ENCODE results near the gene PCBP2. TPM values are rescaled to one million over a fixed set of nuclear protein-coding genes. Genes with fewer than 3 reads are reported as not detected.

PCBP2 gene
- total RNA-seq, 1 experiment from 2014 or later = 856 TPM

DNA sequence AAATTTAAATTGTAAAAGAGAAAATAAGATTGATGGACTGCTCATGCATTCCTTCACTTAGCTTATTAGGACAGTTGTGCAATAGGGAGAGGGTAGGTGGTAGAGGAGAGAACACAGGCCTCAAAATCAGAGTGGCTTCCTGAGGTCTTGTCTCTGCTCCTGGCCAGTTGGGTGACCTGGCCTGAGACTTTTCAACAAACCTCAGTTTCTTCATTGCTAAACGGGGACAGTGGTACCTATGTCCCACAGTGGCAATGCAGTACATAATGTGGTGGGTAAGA is 44.8 kb downstream of the PCBP2 start:
- ChIA-PET POLR2A (no interaction called here), RAD21 (ENCODE audit: low non-redundant PET in 1 of 2, low total read pairs in 2 of 2, uncharacterized antibody in 2 of 2, unreplicated experiment in 2 of 2) (no interaction called here), CTCF (no interaction called here)
- DNase-seq (ENCODE audit: low read depth, low spot score) (no peak), ATAC-seq (no peak)
- no TSS peak for BruUV-seq (replicated peaks)
- Histone ChIP-seq H3K27me3 (ENCODE audit: insufficient read depth, low read length) (no peaks in the 10 kb centered on the region), H3K9me2 (ENCODE audit: insufficient read depth) (no peaks in the 10 kb centered on the region), H4K20me1 (ENCODE audit: insufficient read depth) (no peaks in the 10 kb centered on the region), H3K79me2 (ENCODE audit: insufficient read depth, low read length) (peaks cover 3% of the 10 kb centered on the region; the same call in 1 of the 2 replicates), H3K4me2 (ENCODE audit: low read length) (no peak overlapping the region), H3K9me3 (ENCODE audit: control insufficient read depth in 1 of 2, insufficient read depth in 1 of 2, low read depth in 1 of 2, low read length in 2 of 2) (no peaks in the 10 kb centered on the region), H3K4me3 (replicated peaks in 1 of 2; ENCODE audit: low read depth in 1 of 2, low read length in 2 of 2) (no peak overlapping the region), H3K27ac (ENCODE audit: low read depth, low read length) (no peak overlapping the region), H3K9ac (ENCODE audit: low read length) (no peak overlapping the region), H2AFZ (ENCODE audit: low read depth, low read length, poor library complexity, severe bottlenecking) (no peak overlapping the region), H3K4me1 (ENCODE audit: control insufficient read depth in 1 of 2, insufficient read depth in 2 of 2, low read length in 2 of 2) (peaks cover 18 to 53% of the 10 kb centered on the region in 2 experiments), H3K36me3 (ENCODE audit: control insufficient read depth in 1 of 2, insufficient read depth in 2 of 2, low read length in 2 of 2) (no peaks in the 10 kb centered on the region)
- intact Hi-C loops (cut with micrococcal nuclease) = no loop called here
- TF ChIP-seq EZH2phosphoT487 (IDR thresholded peaks at IDR 0.05; ENCODE audit: borderline replicate concordance) = no peak
- no peak for TF ChIP-seq SP1 (IDR thresholded peaks at IDR 0.05; ENCODE audit: low read depth)
- TF ChIP-seq, protein P1, sequence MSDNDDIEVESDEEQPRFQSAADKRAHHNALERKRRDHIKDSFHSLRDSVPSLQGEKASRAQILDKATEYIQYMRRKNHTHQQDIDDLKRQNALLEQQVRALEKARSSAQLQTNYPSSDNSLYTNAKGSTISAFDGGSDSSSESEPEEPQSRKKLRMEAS (IDR thresholded peaks at IDR 0.05) = no peak
- TF ChIP-seq CEBPB (IDR thresholded peaks at IDR 0.05; ENCODE audit: low read depth) = no peak
- TF ChIP-seq YY1 (IDR thresholded peaks at IDR 0.05; ENCODE audit: extremely low read depth, insufficient replicate concordance, low read depth, low read length) = no peak

DNA sequence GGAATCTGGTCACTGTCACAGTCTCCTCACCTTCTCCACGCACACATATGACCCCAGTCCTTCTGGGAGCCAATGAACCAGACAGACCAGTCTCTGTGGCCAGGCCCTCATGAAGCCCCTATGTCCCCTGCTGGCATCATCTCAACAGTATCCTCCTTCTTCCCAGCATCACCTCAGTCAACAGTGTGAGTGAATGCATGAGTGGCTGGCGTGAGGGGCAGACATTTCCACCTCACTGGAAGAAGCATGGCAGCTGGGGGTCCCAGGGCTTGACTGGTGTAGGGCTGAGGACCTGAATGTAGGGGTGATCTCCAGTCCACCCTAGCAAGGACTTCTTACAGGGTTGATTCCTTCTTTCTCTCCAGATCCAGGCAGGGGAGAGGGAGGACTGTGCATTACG is 45.6 kb downstream of the PCBP2 start:
- no peak overlapping the region for H2AFZ ChIP-seq (ENCODE audit: low read depth, low read length, poor library complexity, severe bottlenecking)
- POLR2A ChIA-PET = interaction anchor here (0.8 kb wide), 1 partner anchor 176 kb away, joined by 3 read pairs; the partner anchor contains the start of gene AAAS
- H4K20me1 ChIP-seq (ENCODE audit: insufficient read depth) = no peaks in the 10 kb centered on the region
- ATAC-seq (no peak), DNase-seq (ENCODE audit: low read depth, low spot score) (no peak)
- no peaks in the 10 kb centered on the region for H3K9me3 ChIP-seq (ENCODE audit: control insufficient read depth in 1 of 2, insufficient read depth in 1 of 2, low read depth in 1 of 2, low read length in 2 of 2)
- intact Hi-C loops (cut with micrococcal nuclease) = no loop called here
- H3K9me2 ChIP-seq (ENCODE audit: insufficient read depth) = no peaks in the 10 kb centered on the region
- CTCF ChIA-PET = no interaction called here
- no peaks in the 10 kb centered on the region for H3K36me3 ChIP-seq (ENCODE audit: control insufficient read depth in 1 of 2, insufficient read depth in 2 of 2, low read length in 2 of 2)
- no peak overlapping the region for H3K4me3 ChIP-seq (replicated peaks in 1 of 2; ENCODE audit: low read depth in 1 of 2, low read length in 2 of 2)
- no peak overlapping the region for H3K4me2 ChIP-seq (ENCODE audit: low read length)
- no peak overlapping the region for H3K9ac ChIP-seq (ENCODE audit: low read length)
- RAD21 ChIA-PET (ENCODE audit: low non-redundant PET in 1 of 2, low total read pairs in 2 of 2, uncharacterized antibody in 2 of 2, unreplicated experiment in 2 of 2) = no interaction called here
- BruUV-seq (replicated peaks) = no TSS peak
- H3K79me2 ChIP-seq (ENCODE audit: insufficient read depth, low read length) = peaks cover 10% of the 10 kb centered on the region
- H3K27me3 ChIP-seq (ENCODE audit: insufficient read depth, low read length) = no peaks in the 10 kb centered on the region
- H3K4me1 ChIP-seq (ENCODE audit: control insufficient read depth in 1 of 2, insufficient read depth in 2 of 2, low read length in 2 of 2) = peaks cover 19 to 56% of the 10 kb centered on the region in 2 experiments
- H3K27ac ChIP-seq (ENCODE audit: low read depth, low read length) = no peak overlapping the region
- TF ChIP-seq CBX3 (IDR thresholded peaks at IDR 0.05; ENCODE audit: low read depth) (no peak), EZH2 (IDR thresholded peaks at IDR 0.05) (no peak), RAD21 (IDR thresholded peaks at IDR 0.05; ENCODE audit: low read depth) (no peak), SRF (IDR thresholded peaks at IDR 0.05; ENCODE audit: low read depth) (no peak), JUND (IDR thresholded peaks at IDR 0.05) (no peak), TCF7L2 (IDR thresholded peaks at IDR 0.05; ENCODE audit: borderline replicate concordance, extremely low read depth, insufficient read depth, insufficient read length) (no peak), EGR1 (IDR thresholded peaks at IDR 0.05; ENCODE audit: low read depth) (no peak), CEBPB (IDR thresholded peaks at IDR 0.05; ENCODE audit: low read depth) (no peak), EZH2phosphoT487 (IDR thresholded peaks at IDR 0.05; ENCODE audit: borderline replicate concordance) (no peak), POLR2A (IDR thresholded peaks at IDR 0.05; ENCODE audit: borderline replicate concordance, extremely low read depth, insufficient read depth, insufficient read length) (no peak), FOSL1 (IDR thresholded peaks at IDR 0.05; ENCODE audit: low read depth) (no peak), SIN3A (IDR thresholded peaks at IDR 0.05; ENCODE audit: low read depth) (no peak)
- TF ChIP-seq, protein P2, sequence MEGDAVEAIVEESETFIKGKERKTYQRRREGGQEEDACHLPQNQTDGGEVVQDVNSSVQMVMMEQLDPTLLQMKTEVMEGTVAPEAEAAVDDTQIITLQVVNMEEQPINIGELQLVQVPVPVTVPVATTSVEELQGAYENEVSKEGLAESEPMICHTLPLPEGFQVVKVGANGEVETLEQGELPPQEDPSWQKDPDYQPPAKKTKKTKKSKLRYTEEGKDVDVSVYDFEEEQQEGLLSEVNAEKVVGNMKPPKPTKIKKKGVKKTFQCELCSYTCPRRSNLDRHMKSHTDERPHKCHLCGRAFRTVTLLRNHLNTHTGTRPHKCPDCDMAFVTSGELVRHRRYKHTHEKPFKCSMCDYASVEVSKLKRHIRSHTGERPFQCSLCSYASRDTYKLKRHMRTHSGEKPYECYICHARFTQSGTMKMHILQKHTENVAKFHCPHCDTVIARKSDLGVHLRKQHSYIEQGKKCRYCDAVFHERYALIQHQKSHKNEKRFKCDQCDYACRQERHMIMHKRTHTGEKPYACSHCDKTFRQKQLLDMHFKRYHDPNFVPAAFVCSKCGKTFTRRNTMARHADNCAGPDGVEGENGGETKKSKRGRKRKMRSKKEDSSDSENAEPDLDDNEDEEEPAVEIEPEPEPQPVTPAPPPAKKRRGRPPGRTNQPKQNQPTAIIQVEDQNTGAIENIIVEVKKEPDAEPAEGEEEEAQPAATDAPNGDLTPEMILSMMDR (IDR thresholded peaks at IDR 0.05 in 2 of 3, conservative IDR thresholded peaks at IDR 0.05 in 1 of 3; ENCODE audit: borderline replicate concordance in 1 of 3, insufficient read depth in 1 of 3, low read depth in 2 of 3, low read length in 2 of 3) = no peak
- TF ChIP-seq, protein P3, sequence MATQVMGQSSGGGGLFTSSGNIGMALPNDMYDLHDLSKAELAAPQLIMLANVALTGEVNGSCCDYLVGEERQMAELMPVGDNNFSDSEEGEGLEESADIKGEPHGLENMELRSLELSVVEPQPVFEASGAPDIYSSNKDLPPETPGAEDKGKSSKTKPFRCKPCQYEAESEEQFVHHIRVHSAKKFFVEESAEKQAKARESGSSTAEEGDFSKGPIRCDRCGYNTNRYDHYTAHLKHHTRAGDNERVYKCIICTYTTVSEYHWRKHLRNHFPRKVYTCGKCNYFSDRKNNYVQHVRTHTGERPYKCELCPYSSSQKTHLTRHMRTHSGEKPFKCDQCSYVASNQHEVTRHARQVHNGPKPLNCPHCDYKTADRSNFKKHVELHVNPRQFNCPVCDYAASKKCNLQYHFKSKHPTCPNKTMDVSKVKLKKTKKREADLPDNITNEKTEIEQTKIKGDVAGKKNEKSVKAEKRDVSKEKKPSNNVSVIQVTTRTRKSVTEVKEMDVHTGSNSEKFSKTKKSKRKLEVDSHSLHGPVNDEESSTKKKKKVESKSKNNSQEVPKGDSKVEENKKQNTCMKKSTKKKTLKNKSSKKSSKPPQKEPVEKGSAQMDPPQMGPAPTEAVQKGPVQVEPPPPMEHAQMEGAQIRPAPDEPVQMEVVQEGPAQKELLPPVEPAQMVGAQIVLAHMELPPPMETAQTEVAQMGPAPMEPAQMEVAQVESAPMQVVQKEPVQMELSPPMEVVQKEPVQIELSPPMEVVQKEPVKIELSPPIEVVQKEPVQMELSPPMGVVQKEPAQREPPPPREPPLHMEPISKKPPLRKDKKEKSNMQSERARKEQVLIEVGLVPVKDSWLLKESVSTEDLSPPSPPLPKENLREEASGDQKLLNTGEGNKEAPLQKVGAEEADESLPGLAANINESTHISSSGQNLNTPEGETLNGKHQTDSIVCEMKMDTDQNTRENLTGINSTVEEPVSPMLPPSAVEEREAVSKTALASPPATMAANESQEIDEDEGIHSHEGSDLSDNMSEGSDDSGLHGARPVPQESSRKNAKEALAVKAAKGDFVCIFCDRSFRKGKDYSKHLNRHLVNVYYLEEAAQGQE (IDR thresholded peaks at IDR 0.05; ENCODE audit: low read depth) = no peak
- TF ChIP-seq, protein P1 (IDR thresholded peaks at IDR 0.05) = no peak
